Large intestine (tissue), 12 donors: ENCODE measurements around the gene ITPRIPL1. TPM values are rescaled to one million over a fixed set of nuclear protein-coding genes. Genes with fewer than 3 reads are reported as not detected.
A peak's percentile ranks its signal among the peaks of the same experiment; 100 is the strongest.
"Not testable (repeated sequence)": the region's sequence is repeated elsewhere in the genome, so short reads cannot be mapped to it uniquely, and the experiment has no call there.

ENCODE experiments used
- DNase-seq, 2 donors: peaks; one replicate each; pipeline versions ENCODE4 v3.0.0 to v3.0.0-alpha.2; 2013
- H3K27ac ChIP-seq: one replicate; pipeline ENCODE4 v1.5.1; 2013; ENCODE audit warnings: low read length
- H3K27me3 ChIP-seq: 2 replicates; pipeline ENCODE4 v1.6.1; 2013; ENCODE audit warnings: low read length; ENCODE audit not compliant: control insufficient read depth, insufficient read depth
- H3K36me3 ChIP-seq: 2 replicates; pipeline ENCODE4 v1.6.1; 2013; ENCODE audit warnings: low read length; ENCODE audit not compliant: control insufficient read depth, insufficient read depth
- H3K4me1 ChIP-seq: one replicate; pipeline ENCODE4 v1.6.1; 2013; ENCODE audit warnings: low read length; ENCODE audit not compliant: control insufficient read depth, insufficient read depth
- H3K4me3 ChIP-seq: one replicate; pipeline ENCODE4 v1.5.1; 2013; ENCODE audit warnings: low read length
- H3K9me3 ChIP-seq: one replicate; pipeline ENCODE4 v1.6.1; 2013; ENCODE audit warnings: mild to moderate bottlenecking, low read depth, low read length, moderate library complexity; ENCODE audit not compliant: control insufficient read depth
- WGBS: methylation state at CpG from one replicate; pipeline ENCODE4 v1.1.5; 2013; ENCODE audit warnings: low lambda C conversion rate; ENCODE audit not compliant: insufficient coverage; 5-methylcytosine and 5-hydroxymethylcytosine counted together
- long read RNA-seq, 11 donors: transcript quantifications; one replicate each; lab custom pipeline, GENCODE V29; 2026
- polyA plus RNA-seq: library from polyadenylated mRNA; unstranded; fragments of 120-200 nt; gene quantifications from one replicate; pipeline ENCODE4 v1.2.1, GENCODE V29; 2013

The ITPRIPL1 gene
- 1.9 TPM for polyA plus RNA-seq
- long read RNA-seq, donor 1, full-length matches to known transcripts: 1 of 1 reads
- long read RNA-seq, donor 1, partial matches to known transcripts: 0 of 1 reads
- long read RNA-seq, donor 1, other reads (novel, unspliced or antisense): 0 of 1 reads
- long read RNA-seq, donor 2, full-length matches to known transcripts: 4 of 4 reads
- long read RNA-seq, donor 2, partial matches to known transcripts: 0 of 4 reads
- long read RNA-seq, donor 2, other reads (novel, unspliced or antisense): 0 of 4 reads
- long read RNA-seq, donor 3: 0 reads
- long read RNA-seq, donor 4: 0 reads
- long read RNA-seq, donor 5, full-length matches to known transcripts: 7 of 7 reads
- long read RNA-seq, donor 5, partial matches to known transcripts: 0 of 7 reads
- long read RNA-seq, donor 5, other reads (novel, unspliced or antisense): 0 of 7 reads
- long read RNA-seq, donor 6, full-length matches to known transcripts: 4 of 4 reads
- long read RNA-seq, donor 6, partial matches to known transcripts: 0 of 4 reads
- long read RNA-seq, donor 6, other reads (novel, unspliced or antisense): 0 of 4 reads
- long read RNA-seq, donor 7, full-length matches to known transcripts: 2 of 2 reads
- long read RNA-seq, donor 7, partial matches to known transcripts: 0 of 2 reads
- long read RNA-seq, donor 7, other reads (novel, unspliced or antisense): 0 of 2 reads
- long read RNA-seq, donor 8, full-length matches to known transcripts: 5 of 5 reads
- long read RNA-seq, donor 8, partial matches to known transcripts: 0 of 5 reads
- long read RNA-seq, donor 8, other reads (novel, unspliced or antisense): 0 of 5 reads
- long read RNA-seq, donor 9, full-length matches to known transcripts: 6 of 6 reads
- long read RNA-seq, donor 9, partial matches to known transcripts: 0 of 6 reads
- long read RNA-seq, donor 9, other reads (novel, unspliced or antisense): 0 of 6 reads
- long read RNA-seq, donor 10, full-length matches to known transcripts: 1 of 1 reads
- long read RNA-seq, donor 10, partial matches to known transcripts: 0 of 1 reads
- long read RNA-seq, donor 10, other reads (novel, unspliced or antisense): 0 of 1 reads
- long read RNA-seq, donor 11, full-length matches to known transcripts: 3 of 3 reads
- long read RNA-seq, donor 11, partial matches to known transcripts: 0 of 3 reads
- long read RNA-seq, donor 11, other reads (novel, unspliced or antisense): 0 of 3 reads

GRCh38 chr2:96325041-96325883 is at the start of gene ITPRIPL1:
ITPRIPL1 (plus strand) TSS chr2:96325317; CDS start chr2:96325840, 523 bp downstream.
- H3K27me3 ChIP-seq: peaks cover 51% of the 10 kb centered on the region
- no peaks in the 10 kb centered on the region for H3K36me3 ChIP-seq
- no CpG with 5 or more reads among the region's 58 CpGs for WGBS
- peak within 1 kb of the TSS; percentile 48 for H3K4me3 ChIP-seq
- no peak within 1 kb of the TSS for H3K27ac ChIP-seq
- H3K9me3 ChIP-seq: no peaks in the 10 kb centered on the region
- DNase-seq: peak in 1 of 2 donors; percentile 47
- H3K4me1 ChIP-seq: peaks cover 3% of the 10 kb centered on the region

- DNase-seq: no peak
- Histone ChIP-seq H3K27ac (no peak overlapping the region), H3K4me3 (no peak overlapping the region), H3K36me3 (peaks cover 77% of the 10 kb centered on the region), H3K27me3 (no peaks in the 10 kb centered on the region), H3K4me1 (no peaks in the 10 kb centered on the region), H3K9me3 (no peaks in the 10 kb centered on the region)
- WGBS: no CpG with 5 or more reads among the region's 21 CpGs
Measured at GRCh38 chr2:96276787-96277499, 48.2 kb upstream of the ITPRIPL1 start.

GRCh38 chr2:96287273-96287856 is 37.8 kb upstream of the ITPRIPL1 start:
- Histone ChIP-seq H3K27me3 (no peaks in the 10 kb centered on the region), H3K27ac (no peak overlapping the region), H3K36me3 (peaks cover 97% of the 10 kb centered on the region), H3K4me3 (no peak overlapping the region), H3K4me1 (no peaks in the 10 kb centered on the region), H3K9me3 (no peaks in the 10 kb centered on the region)
- DNase-seq: no peak
- WGBS: no CpG with 5 or more reads among the region's 6 CpGs

- no peaks in the 10 kb centered on the region for H3K27me3 ChIP-seq
- no peak overlapping the region for H3K27ac ChIP-seq
- peaks cover 97% of the 10 kb centered on the region for H3K36me3 ChIP-seq
- WGBS: no CpG with 5 or more reads among the region's 5 CpGs
- no peaks in the 10 kb centered on the region for H3K9me3 ChIP-seq
- H3K4me3 ChIP-seq: no peak overlapping the region
- no peak for DNase-seq
- no peaks in the 10 kb centered on the region for H3K4me1 ChIP-seq
Measured at GRCh38 chr2:96291751-96292150, 33.4 kb upstream of the ITPRIPL1 start.

- not testable (repeated sequence) for H3K27ac ChIP-seq, H3K4me1 ChIP-seq, DNase-seq, H3K4me3 ChIP-seq, H3K9me3 ChIP-seq, H3K27me3 ChIP-seq
- H3K36me3 ChIP-seq: peaks cover 97% of the 10 kb centered on the region
- WGBS: no CpG with 5 or more reads among the region's 8 CpGs
Measured at GRCh38 chr2:96294271-96294670, 30.8 kb upstream of the ITPRIPL1 start.

- Histone ChIP-seq H3K4me1 (no peaks in the 10 kb centered on the region), H3K4me3 (no peak overlapping the region), H3K9me3 (no peaks in the 10 kb centered on the region), H3K36me3 (peaks cover 93% of the 10 kb centered on the region), H3K27me3 (no peaks in the 10 kb centered on the region), H3K27ac (no peak overlapping the region)
- DNase-seq: no peak
- WGBS: no CpG with 5 or more reads among the region's 5 CpGs
Measured at GRCh38 chr2:96296925-96297324, 28.2 kb upstream of the ITPRIPL1 start.

- no peak overlapping the region for H3K4me3 ChIP-seq
- no CpG with 5 or more reads among the region's 1 CpG for WGBS
- peaks cover 65% of the 10 kb centered on the region for H3K36me3 ChIP-seq
- H3K9me3 ChIP-seq: no peaks in the 10 kb centered on the region
- H3K4me1 ChIP-seq: peaks cover 8% of the 10 kb centered on the region
- no peaks in the 10 kb centered on the region for H3K27me3 ChIP-seq
- DNase-seq: no peak
- no peak overlapping the region for H3K27ac ChIP-seq
Measured at GRCh38 chr2:96301865-96302264, 23.3 kb upstream of the ITPRIPL1 start.

GRCh38 chr2:96304606-96305005 is 20.5 kb upstream of the ITPRIPL1 start:
- DNase-seq: no peak
- H3K27ac ChIP-seq: peak overlapping the region; percentile 85
- no CpG with 5 or more reads among the region's 11 CpGs for WGBS
- no peaks in the 10 kb centered on the region for H3K9me3 ChIP-seq
- H3K27me3 ChIP-seq: no peaks in the 10 kb centered on the region
- peaks cover 38% of the 10 kb centered on the region for H3K36me3 ChIP-seq
- peak overlapping the region; percentile 94 for H3K4me3 ChIP-seq
- H3K4me1 ChIP-seq: peaks cover 8% of the 10 kb centered on the region
